Measurements from ENCODE around the gene CEP95. TPM values are rescaled to one million over a fixed set of nuclear protein-coding genes. Genes with fewer than 3 reads are reported as not detected.

Gene CEP95
- total RNA-seq, 1 donor from 2014 or later: 50.8 TPM

GRCh38 chr17:64496348-64496785, 10.4 kb upstream of the CEP95 start:
- no peaks in the 10 kb centered on the region for H3K9me3 ChIP-seq
- DNase-seq (ENCODE audit: extremely low spot score in 2 of 2): no peak
- peak overlapping the region; percentile 78 for H3K27ac ChIP-seq
- peaks cover 65% of the 10 kb centered on the region for H3K4me1 ChIP-seq
- no peaks in the 10 kb centered on the region for H3K27me3 ChIP-seq
- intact Hi-C loops (cut with DNase I): loop anchor here (10.0 kb wide), 1 partner anchor 192 kb away; no protein-coding TSS in a partner anchor
- peak overlapping the region; percentile 71 to 78 for H3K4me3 ChIP-seq
- TF ChIP-seq POLR2AphosphoS5 (IDR thresholded peaks at IDR 0.05; ENCODE audit: insufficient read depth in 1 of 2, low read depth in 1 of 2): no peak
- no peak for TF ChIP-seq POLR2A (IDR thresholded peaks at IDR 0.05)
- TF ChIP-seq CTCF (IDR thresholded peaks at IDR 0.05): no peak
- H3K36me3 ChIP-seq: peaks cover 12 to 40% of the 10 kb centered on the region in 2 donors

- TF ChIP-seq CTCF (IDR thresholded peaks at IDR 0.05) (peak in 1 of 3 experiments; percentile 34), POLR2AphosphoS5 (IDR thresholded peaks at IDR 0.05; ENCODE audit: insufficient read depth in 1 of 2, low read depth in 1 of 2) (peak; percentile 81 to 90), POLR2A (IDR thresholded peaks at IDR 0.05) (no peak)
- Histone ChIP-seq H3K9me3 (no peaks in the 10 kb centered on the region), H3K4me1 (peaks cover 71% of the 10 kb centered on the region), H3K27ac (peak within 1 kb of the TSS; percentile 78), H3K36me3 (peaks cover 15 to 46% of the 10 kb centered on the region in 2 donors), H3K4me3 (peak within 1 kb of the TSS; percentile 71 to 78), H3K27me3 (no peaks in the 10 kb centered on the region)
- intact Hi-C loops (cut with DNase I): loop anchor here (10.0 kb wide), 1 partner anchor 192 kb away; no protein-coding TSS in a partner anchor
- peak in 1 of 2 donors; percentile 89 for DNase-seq (ENCODE audit: extremely low spot score in 2 of 2)
These were observed 9.8 kb upstream of the CEP95 start, which contains the start of gene POLG2 for GRCh38 chr17:64496786-64497564. POLG2 (minus strand) TSS chr17:64497054; CDS start chr17:64496968, 86 bp downstream.

- H3K9me3 ChIP-seq: no peaks in the 10 kb centered on the region
- H3K36me3 ChIP-seq: peaks cover 17 to 52% of the 10 kb centered on the region in 2 donors
- H3K4me1 ChIP-seq: peaks cover 77% of the 10 kb centered on the region
- H3K4me3 ChIP-seq: peak overlapping the region; percentile 71 to 78
- intact Hi-C loops (cut with DNase I): loop anchor here (10.0 kb wide), 1 partner anchor 193 kb away; no protein-coding TSS in a partner anchor
- H3K27ac ChIP-seq: peak overlapping the region; percentile 78
- DNase-seq (ENCODE audit: extremely low spot score in 2 of 2): no peak
- H3K27me3 ChIP-seq: no peaks in the 10 kb centered on the region
- TF ChIP-seq CTCF (IDR thresholded peaks at IDR 0.05) (no peak), POLR2AphosphoS5 (IDR thresholded peaks at IDR 0.05; ENCODE audit: insufficient read depth in 1 of 2, low read depth in 1 of 2) (no peak), POLR2A (IDR thresholded peaks at IDR 0.05) (no peak)
These were observed 9.2 kb upstream of the CEP95 start for GRCh38 chr17:64497565-64498035.

- DNase-seq (ENCODE audit: extremely low spot score in 2 of 2): no peak
- H3K27ac ChIP-seq: no peak overlapping the region
- H3K9me3 ChIP-seq: no peaks in the 10 kb centered on the region
- peaks cover 86% of the 10 kb centered on the region for H3K4me1 ChIP-seq
- intact Hi-C loops (cut with DNase I): loop anchor here (10.0 kb wide), 1 partner anchor 194 kb away; no protein-coding TSS in a partner anchor
- no peaks in the 10 kb centered on the region for H3K27me3 ChIP-seq
- peaks cover 14 to 62% of the 10 kb centered on the region in 2 donors for H3K36me3 ChIP-seq
- TF ChIP-seq POLR2A (IDR thresholded peaks at IDR 0.05) (no peak), POLR2AphosphoS5 (IDR thresholded peaks at IDR 0.05; ENCODE audit: insufficient read depth in 1 of 2, low read depth in 1 of 2) (no peak), CTCF (IDR thresholded peaks at IDR 0.05) (no peak)
- H3K4me3 ChIP-seq: no peak overlapping the region
These were observed 8.2 kb upstream of the CEP95 start for GRCh38 chr17:64498308-64499203.

All from vagina (tissue), 2 donors.